HUDEP-2 (cell line): Measurements from ENCODE around the gene AVP.
A peak's percentile ranks its signal among the peaks of the same experiment; 100 is the strongest.
"Not testable (repeated sequence)": the region's sequence is repeated elsewhere in the genome, so short reads cannot be mapped to it uniquely, and the experiment has no call there.

Experiments used
- DNase-seq, 76 experiments: peaks; one replicate each; lab custom pipeline; 2025; ENCODE audit not compliant: unreplicated experiment in 76 of 76; lab: John Stamatoyannopoulos, UW

The AVP gene

GRCh38 chr20:3085571-3086072 lies 1.1 kb upstream of the AVP start:
- no peak for DNase-seq

GRCh38 chr20:3084986-3085360 lies 449 bp upstream of the AVP start:
- no peak for DNase-seq

- no peak for DNase-seq
These were observed 1.3 kb downstream of the AVP start for GRCh38 chr20:3082955-3083952.

GRCh38 chr20:3082306-3082951 lies 2.1 kb downstream of the AVP start:
- no peak for DNase-seq

GRCh38 chr20:3081641-3082040 lies 2.9 kb downstream of the AVP start:
- no peak for DNase-seq

GRCh38 chr20:3080939-3081388 lies 3.6 kb downstream of the AVP start:
- DNase-seq: peak in 2 of 76 experiments; percentile 13 to 22

GRCh38 chr20:3077618-3078134 lies 6.8 kb downstream of the AVP start:
- peak in 35 of 76 experiments; percentile 5 to 79 (median 29) for DNase-seq

GRCh38 chr20:3075315-3075714 lies 9.2 kb downstream of the AVP start:
- not testable (repeated sequence) for DNase-seq

GRCh38 chr20:3074812-3075211 lies 9.7 kb downstream of the AVP start:
- no peak for DNase-seq

GRCh38 chr20:3073251-3073643 lies 11.3 kb downstream of the AVP start:
- not testable (repeated sequence) for DNase-seq

GRCh38 chr20:3072530-3073250 lies 11.8 kb downstream of the AVP start:
- DNase-seq: no peak

- DNase-seq: peak in 1 of 76 experiments; percentile 25
These were observed 12.7 kb downstream of the AVP start, which contains the start of gene OXT for GRCh38 chr20:3071610-3072529. TSS of gene OXT (plus strand) at chr20:3071620. CDS start at chr20:3071656, 36 bp downstream.

- DNase-seq: no peak
These were observed 13.3 kb downstream of the AVP start for GRCh38 chr20:3071266-3071609.

- no peak for DNase-seq
These were observed 13.8 kb downstream of the AVP start for GRCh38 chr20:3070725-3071124.

- DNase-seq: peak in 7 of 76 experiments; percentile 1 to 22 (median 15)
These were observed 15.3 kb downstream of the AVP start for GRCh38 chr20:3068986-3069900.

GRCh38 chr20:3068075-3068474 lies 16.4 kb downstream of the AVP start:
- no peak for DNase-seq

- peak in 1 of 76 experiments; percentile 9 for DNase-seq
These were observed 17.1 kb downstream of the AVP start for GRCh38 chr20:3067139-3068014.
